Coronary artery (tissue), 2 donors: Measurements from ENCODE around the gene TMIE.

Experiments used
- DNase-seq: peaks from one replicate; pipeline ENCODE4 v3.0.0-alpha.2; 2017; ENCODE audit warnings: low spot score
- H3K27ac ChIP-seq, 2 donors: fragments of 200-600 bp; sonication (generic); one replicate each; pipeline ENCODE4 v1.5.1; 2016 to 2019
- H3K4me3 ChIP-seq: fragments of 200-600 bp; sonication (generic); 2 replicates; pipeline ENCODE4 v1.5.1; 2016; ENCODE audit warnings: mild to moderate bottlenecking, moderate library complexity
- CTCF ChIP-seq: fragments of 200-600 bp; sonication (generic); IDR thresholded peaks from one replicate; pipeline ENCODE4 v1.5.1; 2019; ENCODE audit warnings: antibody characterized with exemption

TMIE gene

GRCh38 chr3:46717447-46718231, 16.4 kb downstream of the TMIE start, which contains the start of gene PRSS50:
Gene PRSS50, minus strand, starts transcription at chr3:46717869. Its CDS starts 45 bp downstream, at chr3:46717824.
- no peak within 1 kb of the TSS for H3K4me3 ChIP-seq
- peak; percentile 69 for DNase-seq
- H3K27ac ChIP-seq: no peak within 1 kb of the TSS
- TF ChIP-seq CTCF: no peak

GRCh38 chr3:46719044-46719565, 17.9 kb downstream of the TMIE start:
- Histone ChIP-seq H3K27ac (no peak overlapping the region), H3K4me3 (no peak overlapping the region)
- TF ChIP-seq CTCF: no peak
- DNase-seq: peak; percentile 49

GRCh38 chr3:46719735-46720271, 18.6 kb downstream of the TMIE start:
- DNase-seq: peak; percentile 29
- no peak for TF ChIP-seq CTCF
- Histone ChIP-seq H3K4me3 (no peak overlapping the region), H3K27ac (no peak overlapping the region)

DNA sequence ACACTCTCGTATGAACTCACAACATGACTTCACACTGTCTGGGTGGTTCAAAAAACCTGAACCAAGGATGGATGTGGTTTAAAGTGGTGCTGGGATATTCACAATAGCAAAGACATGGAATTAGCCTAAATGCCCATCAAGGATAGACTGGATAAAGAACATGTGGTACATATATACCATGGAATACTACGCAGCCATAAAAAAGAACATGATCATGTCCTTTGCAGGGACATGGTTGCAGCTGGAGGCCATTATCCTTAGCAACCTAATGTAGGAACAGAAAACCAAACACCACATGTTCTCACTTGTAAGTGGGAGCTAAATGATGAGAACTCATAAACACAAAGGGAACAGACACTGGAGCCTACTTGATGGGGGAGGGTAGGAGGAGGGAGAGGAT, 19.8 kb downstream of the TMIE start:
- no peak for TF ChIP-seq CTCF
- H3K4me3 ChIP-seq: no peak overlapping the region
- no peak for DNase-seq
- no peak overlapping the region for H3K27ac ChIP-seq

DNA sequence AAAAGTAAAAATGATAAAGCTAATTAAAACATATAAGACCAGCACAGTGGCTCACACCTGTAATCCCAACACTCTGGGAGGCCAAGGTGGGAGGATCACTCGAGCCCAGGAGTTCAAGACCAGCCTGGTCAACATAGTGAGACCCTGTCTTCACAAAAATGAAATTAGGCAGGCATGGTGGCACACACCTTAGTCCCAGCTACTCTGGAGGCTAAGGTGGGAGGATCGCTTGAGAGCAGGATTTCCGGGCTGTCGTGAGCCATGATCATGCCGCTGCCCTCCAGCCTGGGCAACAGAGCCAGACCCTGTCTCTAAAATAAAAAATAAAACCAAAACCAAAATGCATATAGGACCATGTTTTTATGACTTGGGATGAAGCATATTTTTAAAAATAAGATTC, 21.3 kb downstream of the TMIE start:
- no peak for DNase-seq
- Histone ChIP-seq H3K4me3 (no peak overlapping the region), H3K27ac (no peak overlapping the region)
- TF ChIP-seq CTCF: no peak

- DNase-seq: no peak
- no peak for TF ChIP-seq CTCF
- H3K4me3 ChIP-seq: no peak overlapping the region
- H3K27ac ChIP-seq: no peak overlapping the region
These were observed 23.2 kb downstream of the TMIE start for GRCh38 chr3:46724424-46724823.
